ENCODE measurements around the gene WDFY4. TPM values are rescaled to one million over a fixed set of nuclear protein-coding genes. Genes with fewer than 3 reads are reported as not detected.

Gene WDFY4
- total RNA-seq, 1 experiment from 2014 or later: 0.22 TPM

DNA sequence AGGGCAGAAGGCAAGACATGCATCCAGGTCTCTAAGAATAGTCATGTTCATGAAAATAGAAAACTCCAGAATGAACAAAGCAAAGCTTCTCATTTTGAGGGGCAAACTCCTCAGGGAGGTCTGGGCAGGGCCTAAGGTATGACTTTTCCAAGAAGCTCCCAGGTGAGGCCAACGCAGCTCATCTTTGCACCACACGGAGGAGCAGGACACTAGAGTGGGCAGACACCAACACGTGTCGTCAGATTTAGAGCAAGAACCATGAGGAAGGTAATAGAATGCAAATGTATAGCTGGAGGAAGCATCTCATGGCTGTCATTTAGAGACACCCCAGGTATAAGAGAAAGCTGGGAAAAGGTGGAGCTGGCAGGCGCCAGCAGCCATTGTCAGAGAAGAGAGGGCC is 95.7 kb downstream of the WDFY4 start:
- ChIA-PET CTCF (no interaction called here), POLR2A (no interaction called here), RAD21 (ENCODE audit: low non-redundant PET in 1 of 2, low total read pairs in 2 of 2, uncharacterized antibody in 2 of 2, unreplicated experiment in 2 of 2) (no interaction called here)
- no peak overlapping the region for H3K9ac ChIP-seq (ENCODE audit: low read length)
- H3K9me3 ChIP-seq (ENCODE audit: control insufficient read depth in 1 of 2, insufficient read depth in 1 of 2, low read depth in 1 of 2, low read length in 2 of 2): no peaks in the 10 kb centered on the region
- H3K4me3 ChIP-seq (replicated peaks in 1 of 2; ENCODE audit: low read depth in 1 of 2, low read length in 2 of 2): no peak overlapping the region
- no peak for ATAC-seq
- no peaks in the 10 kb centered on the region for H4K20me1 ChIP-seq (ENCODE audit: insufficient read depth)
- no peaks in the 10 kb centered on the region for H3K9me2 ChIP-seq (ENCODE audit: insufficient read depth)
- H2AFZ ChIP-seq (ENCODE audit: low read depth, low read length, poor library complexity, severe bottlenecking): no peak overlapping the region
- H3K4me2 ChIP-seq (ENCODE audit: low read length): no peak overlapping the region
- no peak for DNase-seq (ENCODE audit: low read depth, low spot score)
- no TSS peak for BruUV-seq (replicated peaks)
- H3K79me2 ChIP-seq (ENCODE audit: insufficient read depth, low read length): no peaks in the 10 kb centered on the region
- no peaks in the 10 kb centered on the region for H3K36me3 ChIP-seq (ENCODE audit: control insufficient read depth in 1 of 2, insufficient read depth in 2 of 2, low read length in 2 of 2)
- no peak overlapping the region for H3K27ac ChIP-seq (ENCODE audit: low read depth, low read length)
- H3K4me1 ChIP-seq (ENCODE audit: control insufficient read depth in 1 of 2, insufficient read depth in 2 of 2, low read length in 2 of 2): no peaks in the 10 kb centered on the region
- intact Hi-C loops (cut with micrococcal nuclease): no loop called here
- peaks cover 41% of the 10 kb centered on the region for H3K27me3 ChIP-seq (ENCODE audit: insufficient read depth, low read length)
- TF ChIP-seq SP1 (IDR thresholded peaks at IDR 0.05; ENCODE audit: low read depth) (no peak), RAD21 (IDR thresholded peaks at IDR 0.05; ENCODE audit: low read depth) (no peak), FOSL1 (IDR thresholded peaks at IDR 0.05; ENCODE audit: low read depth) (no peak), POLR2AphosphoS5 (IDR thresholded peaks at IDR 0.05; ENCODE audit: low read depth, low read length) (no peak), TCF7L2 (IDR thresholded peaks at IDR 0.05; ENCODE audit: borderline replicate concordance, extremely low read depth, insufficient read depth, insufficient read length) (no peak), ELF1 (IDR thresholded peaks at IDR 0.05; ENCODE audit: borderline replicate concordance, low read depth) (no peak), JUND (IDR thresholded peaks at IDR 0.05) (no peak)
- TF ChIP-seq, protein P1, sequence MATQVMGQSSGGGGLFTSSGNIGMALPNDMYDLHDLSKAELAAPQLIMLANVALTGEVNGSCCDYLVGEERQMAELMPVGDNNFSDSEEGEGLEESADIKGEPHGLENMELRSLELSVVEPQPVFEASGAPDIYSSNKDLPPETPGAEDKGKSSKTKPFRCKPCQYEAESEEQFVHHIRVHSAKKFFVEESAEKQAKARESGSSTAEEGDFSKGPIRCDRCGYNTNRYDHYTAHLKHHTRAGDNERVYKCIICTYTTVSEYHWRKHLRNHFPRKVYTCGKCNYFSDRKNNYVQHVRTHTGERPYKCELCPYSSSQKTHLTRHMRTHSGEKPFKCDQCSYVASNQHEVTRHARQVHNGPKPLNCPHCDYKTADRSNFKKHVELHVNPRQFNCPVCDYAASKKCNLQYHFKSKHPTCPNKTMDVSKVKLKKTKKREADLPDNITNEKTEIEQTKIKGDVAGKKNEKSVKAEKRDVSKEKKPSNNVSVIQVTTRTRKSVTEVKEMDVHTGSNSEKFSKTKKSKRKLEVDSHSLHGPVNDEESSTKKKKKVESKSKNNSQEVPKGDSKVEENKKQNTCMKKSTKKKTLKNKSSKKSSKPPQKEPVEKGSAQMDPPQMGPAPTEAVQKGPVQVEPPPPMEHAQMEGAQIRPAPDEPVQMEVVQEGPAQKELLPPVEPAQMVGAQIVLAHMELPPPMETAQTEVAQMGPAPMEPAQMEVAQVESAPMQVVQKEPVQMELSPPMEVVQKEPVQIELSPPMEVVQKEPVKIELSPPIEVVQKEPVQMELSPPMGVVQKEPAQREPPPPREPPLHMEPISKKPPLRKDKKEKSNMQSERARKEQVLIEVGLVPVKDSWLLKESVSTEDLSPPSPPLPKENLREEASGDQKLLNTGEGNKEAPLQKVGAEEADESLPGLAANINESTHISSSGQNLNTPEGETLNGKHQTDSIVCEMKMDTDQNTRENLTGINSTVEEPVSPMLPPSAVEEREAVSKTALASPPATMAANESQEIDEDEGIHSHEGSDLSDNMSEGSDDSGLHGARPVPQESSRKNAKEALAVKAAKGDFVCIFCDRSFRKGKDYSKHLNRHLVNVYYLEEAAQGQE (IDR thresholded peaks at IDR 0.05; ENCODE audit: low read depth): no peak
- TF ChIP-seq, protein P2, sequence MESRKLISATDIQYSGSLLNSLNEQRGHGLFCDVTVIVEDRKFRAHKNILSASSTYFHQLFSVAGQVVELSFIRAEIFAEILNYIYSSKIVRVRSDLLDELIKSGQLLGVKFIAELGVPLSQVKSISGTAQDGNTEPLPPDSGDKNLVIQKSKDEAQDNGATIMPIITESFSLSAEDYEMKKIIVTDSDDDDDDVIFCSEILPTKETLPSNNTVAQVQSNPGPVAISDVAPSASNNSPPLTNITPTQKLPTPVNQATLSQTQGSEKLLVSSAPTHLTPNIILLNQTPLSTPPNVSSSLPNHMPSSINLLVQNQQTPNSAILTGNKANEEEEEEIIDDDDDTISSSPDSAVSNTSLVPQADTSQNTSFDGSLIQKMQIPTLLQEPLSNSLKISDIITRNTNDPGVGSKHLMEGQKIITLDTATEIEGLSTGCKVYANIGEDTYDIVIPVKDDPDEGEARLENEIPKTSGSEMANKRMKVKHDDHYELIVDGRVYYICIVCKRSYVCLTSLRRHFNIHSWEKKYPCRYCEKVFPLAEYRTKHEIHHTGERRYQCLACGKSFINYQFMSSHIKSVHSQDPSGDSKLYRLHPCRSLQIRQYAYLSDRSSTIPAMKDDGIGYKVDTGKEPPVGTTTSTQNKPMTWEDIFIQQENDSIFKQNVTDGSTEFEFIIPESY (IDR thresholded peaks at IDR 0.05; ENCODE audit: extremely low read depth, insufficient replicate concordance, low read length): no peak
